SHP77 treated with DMSO at 0.1 percent for 48 hours (cell line): ENCODE results near the gene KPNA1.
A peak's percentile ranks its signal among the peaks of the same experiment; 100 is the strongest.

Experiments used
- DNase-seq: peaks from one replicate; lab custom pipeline; 2025; lab: John Stamatoyannopoulos, UW

Gene KPNA1

GRCh38 chr3:122415104-122415744 is 99.5 kb downstream of the KPNA1 start:
- no peak for DNase-seq

GRCh38 chr3:122414391-122414790 is 100.3 kb downstream of the KPNA1 start:
- DNase-seq, result no peak

GRCh38 chr3:122410639-122411038 is 104.1 kb downstream of the KPNA1 start:
- no peak for DNase-seq

- DNase-seq, result no peak
Measured at GRCh38 chr3:122410111-122410510, 104.6 kb downstream of the KPNA1 start.

- no peak for DNase-seq
Measured at GRCh38 chr3:122409446-122409845, 105.3 kb downstream of the KPNA1 start.

- no peak for DNase-seq
Measured at GRCh38 chr3:122407946-122408345, 106.8 kb downstream of the KPNA1 start.

DNA sequence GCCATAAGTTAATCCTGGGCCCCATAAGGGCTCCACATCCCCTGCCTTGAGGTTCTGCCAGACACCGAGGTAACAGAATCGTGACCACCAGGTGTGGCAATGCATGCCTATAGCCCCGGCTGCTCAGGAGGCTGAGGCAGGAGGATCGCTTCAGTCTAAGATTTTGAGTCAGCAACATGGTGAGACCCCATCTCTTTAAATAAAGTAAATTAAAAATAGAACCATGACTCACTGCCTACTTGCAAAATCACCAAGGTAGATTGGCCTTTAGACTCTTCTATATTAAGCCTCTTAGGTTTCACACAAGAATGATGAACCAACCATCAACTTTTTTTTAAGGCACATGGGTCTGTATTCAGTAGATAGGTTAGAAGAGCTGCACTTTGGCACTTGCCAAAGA is 108.5 kb downstream of the KPNA1 start:
- DNase-seq, result no peak

GRCh38 chr3:122405015-122405414 is 109.7 kb downstream of the KPNA1 start:
- DNase-seq, result no peak

DNA sequence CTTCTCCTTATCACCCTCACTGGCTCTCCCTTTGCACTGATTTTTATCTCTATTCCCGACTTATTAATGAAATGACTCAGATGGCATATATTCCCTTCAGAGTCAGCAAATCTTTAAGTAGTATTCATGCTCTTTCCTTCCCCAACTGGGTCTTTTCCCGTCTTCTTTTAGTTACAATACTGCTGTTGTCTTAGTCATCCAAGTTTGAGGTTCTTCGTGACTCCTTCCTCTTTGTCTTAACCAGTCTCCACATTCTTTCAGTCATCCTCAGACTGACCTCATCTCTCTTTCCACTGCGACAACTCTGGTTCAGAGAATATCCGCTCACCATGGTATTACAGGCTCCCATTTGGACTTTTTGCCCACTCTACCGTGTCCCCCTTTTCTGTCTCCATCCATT is 111.2 kb downstream of the KPNA1 start:
- DNase-seq, result no peak

DNA sequence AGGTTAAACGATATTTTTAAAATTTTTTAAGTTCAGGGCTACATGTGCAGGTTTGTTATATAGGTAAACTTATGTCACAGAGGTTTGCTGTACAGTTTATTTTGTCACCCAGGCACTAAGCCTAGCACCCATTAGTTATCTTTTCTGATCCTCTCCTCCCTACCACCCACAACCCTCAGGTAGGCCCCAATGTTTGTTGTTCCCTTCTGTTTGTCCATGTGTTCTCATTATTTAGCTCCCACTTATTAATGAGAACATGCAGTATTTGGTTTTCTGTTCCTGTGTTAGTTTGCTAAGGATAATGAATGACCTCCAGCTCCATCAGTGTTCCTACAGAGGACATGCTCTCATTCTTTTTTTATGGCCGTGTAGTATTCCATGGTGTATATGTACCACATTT is 115.8 kb downstream of the KPNA1 start:
- no peak for DNase-seq

- DNase-seq, result no peak
Measured at GRCh38 chr3:122397201-122397600, 117.5 kb downstream of the KPNA1 start.

DNA sequence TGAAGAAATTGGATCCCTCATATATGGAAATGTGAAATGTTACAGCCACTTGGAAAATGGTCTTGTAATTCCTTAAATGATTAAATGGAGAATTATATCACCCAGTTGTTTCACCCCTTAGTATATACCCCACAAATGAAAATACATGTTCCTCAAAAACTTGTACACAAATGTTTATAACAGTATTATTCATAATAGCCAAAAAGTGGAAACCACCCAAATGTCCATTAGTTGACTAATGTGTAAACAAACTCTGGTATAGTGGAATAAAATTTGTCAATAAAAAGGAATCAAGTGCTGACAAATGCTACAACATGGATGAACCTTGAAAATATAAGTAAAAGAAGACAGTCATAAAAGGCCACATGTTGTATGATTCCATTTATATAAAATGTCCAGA is 118.2 kb downstream of the KPNA1 start:
- DNase-seq, result no peak

GRCh38 chr3:122395582-122395981 is 119.2 kb downstream of the KPNA1 start:
- DNase-seq, result no peak

GRCh38 chr3:122394173-122394572 is 120.6 kb downstream of the KPNA1 start:
- no peak for DNase-seq

GRCh38 chr3:122392868-122393844 is 121.6 kb downstream of the KPNA1 start:
- DNase-seq, result peak; percentile 46

DNA sequence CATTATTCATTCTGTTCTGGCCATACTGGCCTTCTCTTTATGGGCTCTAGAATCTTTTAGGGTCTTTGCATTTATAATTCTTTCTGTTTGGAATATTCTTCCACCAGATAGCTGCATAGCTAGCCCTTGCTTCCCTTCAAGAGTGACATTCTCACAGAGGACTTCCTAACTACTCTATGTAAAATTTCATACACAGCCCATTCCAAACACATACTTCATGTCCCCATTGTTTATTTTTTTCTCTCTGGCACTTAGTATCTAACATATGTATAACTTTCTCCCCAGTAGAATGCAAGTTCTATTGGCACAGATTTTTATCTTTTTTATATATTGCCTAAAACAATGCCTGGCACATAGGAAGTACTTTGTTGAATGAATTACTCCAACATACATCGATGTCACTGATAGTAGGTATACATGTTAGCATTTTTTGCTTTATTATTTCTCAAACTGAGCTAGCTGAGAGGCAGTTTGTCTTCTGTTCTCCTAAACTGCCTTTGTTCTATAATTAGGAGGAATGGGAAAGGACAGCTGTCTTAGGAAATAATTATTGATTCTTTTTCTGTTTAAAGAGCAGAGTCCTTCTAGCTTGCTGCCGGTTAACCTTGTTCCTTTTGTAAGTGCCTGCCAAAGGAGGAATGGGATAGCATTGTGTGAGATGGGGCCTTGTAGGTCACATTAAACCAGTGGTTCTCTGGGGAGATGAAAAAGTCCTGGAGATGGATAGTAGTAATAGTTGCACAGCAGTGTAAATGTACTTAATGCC is 122.9 kb downstream of the KPNA1 start:
- no peak for DNase-seq

GRCh38 chr3:122390665-122391064 is 124.1 kb downstream of the KPNA1 start:
- DNase-seq, result no peak

GRCh38 chr3:122389892-122390291 is 124.8 kb downstream of the KPNA1 start:
- no peak for DNase-seq

DNA sequence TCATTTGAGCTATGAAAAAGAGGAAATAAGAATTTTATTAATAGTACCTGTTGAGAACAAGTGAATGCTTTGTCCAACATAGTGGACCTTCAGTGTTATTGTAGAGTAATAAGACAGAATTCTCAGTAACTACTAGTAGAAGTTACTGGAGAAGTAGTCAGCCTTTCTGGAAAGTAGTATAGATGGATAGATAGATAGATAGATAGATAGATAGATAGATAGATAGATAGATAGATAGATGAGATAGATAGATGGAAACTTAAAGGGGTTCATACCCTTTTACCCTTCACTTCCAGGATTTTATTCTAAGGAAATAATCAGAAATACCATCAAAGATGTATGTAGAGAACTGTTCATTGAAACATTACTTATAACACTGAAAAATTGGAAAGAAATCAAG is 125.5 kb downstream of the KPNA1 start:
- no peak for DNase-seq

GRCh38 chr3:122387709-122388108 is 127.0 kb downstream of the KPNA1 start:
- no peak for DNase-seq

GRCh38 chr3:122383771-122384697 is 130.7 kb downstream of the KPNA1 start, which contains the start of gene FAM162A:
Gene FAM162A (plus strand): TSS chr3:122384182. CDS start chr3:122384266, 84 bp downstream.
- peak; percentile 88 for DNase-seq
